Inflammatory macrophage (primary cell): ENCODE data around the gene ZNF302.
"Not testable (repeated sequence)": the region's sequence is repeated elsewhere in the genome, so short reads cannot be mapped to it uniquely, and the experiment has no call there.

Experiments
- DNase-seq, 2 donors: peaks; one replicate each; pipeline ENCODE4 v3.0.0-alpha.2; 2020 to 2022
- total RNA-seq, 18 experiments: gene quantifications; one replicate each; lab custom pipeline; 2026; ENCODE audit warnings: mixed read lengths in 6 of 18, inconsistent platforms in 2 of 18; lab: John Stamatoyannopoulos, UW

ZNF302 gene
- total RNA-seq = 6.5 to 30.1 (median 15.3) reads per million in 18 experiments

DNA sequence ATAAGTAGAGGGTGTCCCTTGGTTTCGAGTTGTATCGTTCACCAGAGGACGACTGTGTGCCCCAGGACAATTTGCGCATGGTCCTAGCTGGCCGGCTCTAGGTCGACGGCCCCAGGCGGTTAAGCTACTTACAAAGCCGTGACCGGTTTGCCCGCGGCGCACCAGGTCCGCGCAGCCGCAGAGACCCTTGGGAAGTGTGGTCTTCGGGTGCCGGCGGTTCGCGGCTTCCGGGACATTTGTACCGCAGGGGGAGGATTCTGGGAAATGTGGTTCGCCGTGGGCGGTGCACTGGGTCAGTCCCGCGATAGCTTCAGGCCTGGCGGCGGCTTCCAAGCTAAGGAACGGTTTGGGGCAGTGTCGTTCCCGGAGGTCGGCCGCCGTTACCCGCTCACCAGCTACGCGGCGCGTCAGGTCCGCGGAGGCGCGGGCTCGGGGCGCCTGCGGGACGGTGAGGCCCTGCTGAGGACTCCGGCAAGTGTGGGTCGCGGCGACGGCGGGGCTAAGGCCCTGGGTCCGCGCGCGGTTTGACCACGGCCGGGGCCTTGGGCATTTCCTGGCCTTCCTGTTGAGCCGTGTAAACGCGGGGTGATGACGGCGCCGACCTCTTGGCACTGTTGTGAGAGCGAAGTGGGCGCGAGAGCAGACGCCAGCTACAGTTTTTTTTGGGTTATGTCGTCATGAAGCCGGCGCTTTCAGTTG lies at the start of gene ZNF302:
TSS of gene ZNF302 (plus strand) at position 293 of the 699 bp plus-strand sequence. CDS start 1,127 bp downstream, outside the sequence.
- peak; percentile 98 to 99 for DNase-seq

DNA sequence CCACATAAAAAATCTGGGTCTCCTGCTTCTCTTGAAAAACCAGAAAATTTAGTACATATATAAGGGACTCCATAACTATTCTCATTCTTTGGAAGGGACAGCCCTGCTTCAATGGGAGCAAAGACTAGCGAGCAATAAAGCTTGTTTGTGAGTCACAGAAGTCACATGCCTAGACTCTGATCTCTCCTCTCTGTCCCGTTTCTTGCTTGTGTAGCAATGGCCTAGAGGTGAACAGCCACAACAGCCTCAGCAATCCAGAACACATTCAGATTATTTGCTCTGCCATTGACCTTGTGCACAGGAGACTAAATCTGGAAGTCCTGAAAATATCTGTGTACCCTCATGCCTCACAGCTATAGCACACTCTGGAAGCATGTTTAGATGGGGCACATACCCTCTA lies 43.7 kb upstream of the ZNF302 start:
- DNase-seq = no peak

DNA sequence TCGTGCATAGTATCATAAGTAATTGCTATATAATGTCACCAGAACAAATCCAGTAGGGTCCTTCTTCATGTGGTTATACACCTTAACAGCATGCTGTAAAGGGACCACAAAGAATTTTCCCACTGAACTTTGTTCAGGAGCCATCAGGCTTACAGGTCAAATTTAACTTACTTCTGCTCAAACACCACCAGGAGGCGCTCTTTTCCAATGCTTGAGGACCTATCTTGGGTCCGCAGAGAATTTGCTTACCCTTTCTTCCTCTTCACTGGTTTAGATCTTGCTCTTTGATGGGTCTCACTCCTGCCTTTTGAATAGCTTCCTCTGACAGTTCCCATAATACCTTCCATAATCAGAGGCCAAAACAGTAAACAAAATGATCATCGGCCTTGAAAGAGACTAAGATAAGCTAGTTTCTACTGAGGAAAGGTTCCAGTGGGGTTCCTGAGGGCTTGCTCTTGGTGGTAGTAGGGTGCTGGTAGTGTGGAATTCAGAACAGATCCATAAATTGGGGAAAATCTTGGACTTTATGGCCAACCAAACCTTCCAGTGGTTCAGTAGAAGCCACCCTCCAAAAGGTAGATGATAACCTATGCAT lies 37.9 kb upstream of the ZNF302 start:
- peak; percentile 60 to 65 for DNase-seq

DNA sequence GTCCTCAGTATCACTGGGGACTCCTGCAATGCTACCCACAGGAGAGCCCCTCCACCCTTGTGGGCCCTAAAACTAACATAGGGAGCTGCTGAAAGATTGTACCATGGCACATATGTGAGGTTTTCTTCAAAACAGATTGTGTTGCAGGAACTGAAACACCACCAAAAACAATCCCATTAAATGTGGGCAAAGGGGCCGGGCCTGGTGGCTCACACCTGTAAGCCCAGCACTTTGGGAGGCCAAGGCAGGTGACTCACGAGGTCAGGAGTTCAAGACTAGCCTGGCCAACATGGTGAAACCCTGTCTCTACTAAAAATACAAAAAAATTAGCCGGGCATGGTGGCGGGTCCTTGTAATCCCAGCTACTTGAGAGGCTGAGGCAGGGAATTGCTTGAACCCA lies 35.2 kb upstream of the ZNF302 start:
- no peak for DNase-seq

DNA sequence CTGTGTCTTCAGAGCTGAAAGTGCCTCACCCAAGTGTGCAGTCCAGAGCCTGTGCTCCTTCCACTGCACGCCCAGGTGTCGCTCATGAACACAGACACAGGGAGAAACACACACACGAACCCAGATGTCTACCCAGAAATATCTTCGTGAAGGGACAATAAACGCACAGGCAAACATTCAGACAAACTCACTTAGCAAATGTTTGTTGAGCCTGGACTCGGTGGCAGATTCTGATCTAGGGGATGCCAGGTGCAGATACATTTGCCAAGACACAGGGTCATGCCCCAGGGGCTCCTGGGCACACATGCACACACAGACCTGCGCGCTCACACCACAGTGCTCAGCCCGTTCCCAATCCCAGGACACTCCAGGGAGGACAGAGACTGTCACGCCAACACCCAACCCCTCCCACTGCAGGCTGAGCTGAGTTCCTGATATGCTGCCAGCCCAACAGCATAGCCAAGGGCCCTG lies 32.5 kb upstream of the ZNF302 start:
- no peak for DNase-seq

DNA sequence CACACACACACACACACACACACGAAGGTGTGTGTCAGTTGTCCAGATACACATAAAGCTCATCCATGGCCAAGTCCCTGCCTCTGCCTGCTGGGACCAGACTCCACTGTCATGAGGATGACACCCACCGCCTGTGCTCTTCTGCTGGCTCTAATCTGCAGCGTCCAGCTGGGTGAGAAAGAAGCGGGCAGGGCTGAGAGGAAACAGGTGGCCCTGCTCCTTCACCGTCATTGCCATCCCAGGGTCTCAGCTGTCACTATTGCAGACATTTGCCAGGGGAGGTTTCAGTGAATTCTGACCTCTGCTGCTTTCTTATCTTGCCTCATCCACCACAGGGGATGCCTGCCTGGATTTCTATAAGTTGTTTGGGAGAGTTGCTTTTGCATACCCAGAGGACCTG lies 31.9 kb upstream of the ZNF302 start:
- DNase-seq = no peak

DNA sequence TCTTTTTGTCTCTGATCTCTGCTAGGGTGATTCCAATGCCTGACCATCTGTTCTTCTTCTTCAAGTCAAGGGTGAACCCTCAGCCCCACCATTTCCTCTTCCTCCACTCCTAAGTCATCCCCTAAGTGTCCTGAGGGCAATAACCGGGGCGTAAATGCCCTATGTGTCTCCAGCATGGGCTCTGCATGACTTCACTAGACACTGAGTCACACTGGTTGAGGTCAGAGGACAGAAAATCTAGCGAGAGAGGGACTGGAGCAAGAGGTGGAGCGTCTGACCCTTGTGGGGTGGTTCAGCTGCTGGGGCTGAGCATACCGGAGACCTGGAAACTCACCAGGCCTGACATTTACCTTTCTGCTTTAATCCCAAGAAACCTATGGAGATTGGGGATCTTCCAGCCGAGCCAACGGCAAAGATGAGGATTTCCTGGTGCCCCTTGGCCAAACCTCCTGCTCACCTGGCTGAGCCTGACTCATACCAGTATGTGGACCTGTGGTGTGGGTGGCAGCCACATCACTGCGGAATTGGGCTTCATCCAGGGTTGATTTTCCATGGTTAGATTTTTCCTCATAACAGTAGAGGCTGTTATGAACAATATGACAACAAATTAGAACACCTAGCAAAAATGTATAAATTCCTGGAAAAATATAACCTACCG lies 27.5 kb upstream of the ZNF302 start:
- no peak for DNase-seq

DNA sequence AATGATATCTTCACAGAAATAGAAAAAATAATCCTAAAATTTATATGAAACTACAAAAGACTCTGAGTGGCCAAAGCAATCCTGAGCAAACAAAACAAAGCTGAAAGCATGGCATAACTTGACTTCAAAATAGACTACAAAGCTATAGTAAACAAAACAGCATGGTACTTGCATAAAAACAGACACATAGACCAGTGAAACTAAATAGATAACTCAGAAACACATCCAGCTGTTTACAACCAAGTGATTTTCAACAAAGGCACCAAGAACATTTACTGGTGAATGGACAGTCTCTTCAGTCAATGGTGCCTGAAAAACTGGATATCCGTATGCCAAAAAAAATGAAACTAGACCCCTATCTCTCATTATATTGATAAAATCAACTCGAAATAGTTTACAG lies 25.7 kb upstream of the ZNF302 start:
- no peak for DNase-seq

DNA sequence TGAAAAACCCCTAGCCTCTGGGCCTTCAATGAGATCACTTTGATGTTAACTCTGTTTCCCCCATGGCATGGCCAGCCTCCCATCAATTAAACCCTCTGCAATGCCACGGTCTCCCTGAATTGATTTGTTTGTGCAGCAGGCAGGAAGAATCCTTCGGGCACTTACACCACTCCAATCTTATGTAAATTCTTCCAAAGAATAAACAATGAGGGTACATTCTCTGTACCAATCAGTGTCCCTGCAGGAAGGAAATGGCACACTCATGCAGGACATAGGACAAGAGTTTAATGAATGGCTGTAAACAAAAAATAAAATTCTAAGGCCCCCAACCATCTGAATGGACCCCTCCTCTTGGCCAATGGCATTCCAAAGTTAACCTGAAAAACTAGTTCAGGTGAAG lies 22.7 kb upstream of the ZNF302 start:
- DNase-seq = no peak

DNA sequence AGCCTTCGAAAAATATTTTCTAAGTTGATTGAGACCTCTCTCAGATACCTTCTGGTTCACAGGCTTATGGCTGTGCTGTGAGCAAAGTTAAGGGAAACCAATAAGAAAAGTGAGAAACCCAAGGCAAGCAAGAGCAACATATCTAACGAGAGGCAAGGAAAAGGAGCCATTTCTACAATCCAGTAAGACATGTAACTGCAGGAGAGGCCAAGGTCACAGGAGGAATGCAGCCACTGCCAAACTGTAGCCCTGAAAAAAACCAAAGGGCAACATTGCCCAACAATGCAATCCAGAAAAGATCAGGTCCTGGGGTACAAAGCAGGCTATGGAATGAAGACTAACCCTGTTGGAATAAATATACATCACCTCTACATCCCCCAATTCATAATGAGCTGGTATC lies 21.8 kb upstream of the ZNF302 start:
- no peak for DNase-seq

DNA sequence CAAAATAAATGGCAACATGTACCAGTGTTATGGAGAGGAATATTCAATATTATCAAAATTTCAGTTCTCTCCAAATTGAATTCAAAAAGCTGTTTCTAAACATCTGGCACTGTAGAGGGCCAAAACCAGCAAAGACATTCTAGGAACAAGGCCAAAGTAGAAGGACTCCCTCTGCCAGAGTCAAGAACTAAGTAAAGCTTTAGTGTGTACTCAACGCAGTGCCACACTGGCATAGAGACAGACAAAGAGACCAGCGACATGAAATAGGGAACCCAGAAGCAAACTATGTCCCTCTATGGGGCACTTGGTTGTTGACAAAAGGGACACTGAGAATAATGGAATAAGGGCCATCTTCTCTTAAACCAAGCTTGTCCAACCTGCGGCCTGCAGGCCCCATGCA lies 16.1 kb upstream of the ZNF302 start:
- DNase-seq = no peak

DNA sequence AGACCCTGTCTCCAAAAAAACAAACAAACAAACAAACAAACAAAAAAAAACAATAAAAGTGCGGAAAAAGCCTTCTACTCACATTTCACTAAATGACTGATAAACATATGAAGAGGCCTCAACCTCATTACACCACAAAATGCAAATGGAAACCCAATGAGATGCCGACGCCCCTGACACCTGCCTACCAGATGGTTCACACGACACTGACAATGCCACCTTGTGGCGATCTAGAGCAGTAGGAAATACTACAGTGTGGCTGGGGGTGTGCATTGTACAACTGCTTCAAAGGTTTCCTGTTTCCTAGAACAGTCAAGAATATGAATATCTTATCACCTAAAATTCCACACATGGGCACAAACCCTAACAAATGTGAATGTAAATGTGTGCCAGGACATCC lies 14.6 kb upstream of the ZNF302 start:
- DNase-seq = peak in 1 of 2 donors; percentile 7

DNA sequence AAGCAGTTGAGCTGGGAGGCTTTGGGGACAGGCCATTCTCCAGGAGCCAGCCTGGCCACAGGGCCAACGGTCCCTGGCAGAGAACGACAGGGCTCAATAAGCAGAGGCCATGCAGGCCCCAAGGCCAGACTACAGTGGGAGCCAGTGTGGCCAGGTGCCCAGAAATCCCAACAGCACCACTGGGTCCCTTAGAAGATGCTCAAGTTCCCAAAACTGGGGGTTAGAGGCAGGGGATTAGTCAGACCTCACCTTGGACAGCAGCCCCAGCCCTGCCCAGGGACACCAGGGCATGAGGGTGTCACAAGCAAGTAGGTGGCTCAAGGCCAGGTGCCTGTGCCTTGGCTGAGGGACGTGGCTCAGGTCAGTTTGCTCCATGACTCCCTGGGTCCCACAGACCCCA lies 13.3 kb upstream of the ZNF302 start:
- DNase-seq = no peak

DNA sequence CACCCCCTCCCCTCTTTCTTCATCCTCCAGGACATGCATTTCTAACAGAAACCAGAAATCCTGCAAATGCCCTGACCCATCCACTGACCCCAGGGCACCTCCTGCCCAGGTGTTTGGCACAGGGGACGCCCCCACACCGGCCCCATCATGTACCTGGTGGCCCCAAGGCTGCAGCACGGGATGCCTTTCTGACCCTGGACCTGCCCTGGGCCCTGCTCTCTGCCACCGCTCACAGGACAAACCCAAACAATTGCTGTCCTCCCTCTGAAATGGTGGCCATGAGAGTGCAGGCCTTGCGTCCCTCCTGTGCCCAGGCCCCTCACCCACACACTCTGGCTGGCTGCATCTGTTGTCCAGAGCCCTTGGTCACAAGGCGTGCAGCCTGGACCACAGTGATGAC lies 12.6 kb upstream of the ZNF302 start:
- no peak for DNase-seq

DNA sequence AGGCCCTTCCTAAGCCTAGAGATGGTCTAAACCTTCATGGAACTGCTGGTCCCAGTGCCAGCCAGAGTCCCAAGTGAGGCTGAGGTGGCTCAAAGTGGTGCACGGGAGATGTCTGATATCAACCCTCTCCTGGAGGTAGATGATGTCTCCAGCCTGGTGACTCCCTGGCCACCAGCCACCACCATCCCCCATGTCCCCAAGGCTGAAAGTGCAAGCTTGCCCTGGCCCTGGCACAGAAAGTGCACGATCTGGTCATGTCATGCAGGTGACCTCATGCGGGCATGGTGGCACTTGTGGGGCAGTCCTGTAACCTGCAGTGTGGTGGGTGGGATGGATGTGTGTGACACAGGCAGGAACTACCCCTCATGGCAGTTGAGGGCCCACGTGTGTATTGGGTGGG lies 12.2 kb upstream of the ZNF302 start:
- DNase-seq = not testable (repeated sequence)

DNA sequence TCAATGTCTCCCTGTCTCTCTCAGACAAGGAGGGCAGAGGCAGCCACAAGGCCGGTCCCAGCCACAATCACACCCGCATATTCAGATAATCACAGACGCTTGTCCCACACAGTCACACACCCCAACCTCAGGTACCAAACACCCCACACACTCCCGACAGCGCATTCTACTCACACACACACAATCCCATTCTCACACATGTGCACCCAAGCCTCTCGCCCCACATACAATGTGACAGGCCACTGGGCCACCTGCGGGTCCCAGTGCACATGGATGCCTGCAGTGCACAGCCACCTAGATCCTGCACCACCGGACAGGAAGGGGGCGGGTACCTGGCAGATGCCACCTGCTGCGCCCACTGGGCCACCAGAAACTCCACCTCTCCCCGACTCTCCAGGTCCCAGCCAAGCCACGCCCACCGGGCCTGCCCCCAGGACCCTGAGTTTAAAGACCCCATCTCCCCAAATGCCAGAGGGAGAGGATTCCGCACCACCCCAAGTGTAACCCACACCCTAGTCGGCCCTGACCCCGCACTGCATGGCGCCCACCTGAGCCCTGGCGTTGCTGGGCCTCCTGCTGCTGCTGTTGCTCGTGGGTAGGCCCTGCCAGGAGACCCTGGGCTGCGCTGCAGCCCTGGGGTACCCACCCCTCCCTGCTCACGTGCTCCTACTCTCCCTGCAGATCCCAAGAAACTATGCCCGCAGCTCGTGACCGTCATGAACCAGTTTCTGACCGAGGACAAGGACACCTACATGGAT lies 11.1 kb upstream of the ZNF302 start:
- DNase-seq = no peak

DNA sequence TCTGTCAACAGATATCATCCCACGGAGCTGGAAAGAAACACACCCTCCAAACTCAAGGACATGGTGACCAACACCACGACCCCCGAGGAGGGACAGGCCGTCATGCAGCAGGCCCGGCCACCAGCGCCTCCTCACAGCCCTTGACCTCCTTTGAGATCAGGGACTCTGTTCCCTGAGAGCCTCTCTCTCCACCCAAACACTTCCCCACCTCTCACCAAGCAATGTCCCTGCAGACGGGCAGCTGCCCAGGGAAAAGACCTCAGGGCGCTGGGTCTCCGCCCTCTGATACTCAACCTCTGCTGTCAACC lies 10.6 kb upstream of the ZNF302 start:
- no peak for DNase-seq

DNA sequence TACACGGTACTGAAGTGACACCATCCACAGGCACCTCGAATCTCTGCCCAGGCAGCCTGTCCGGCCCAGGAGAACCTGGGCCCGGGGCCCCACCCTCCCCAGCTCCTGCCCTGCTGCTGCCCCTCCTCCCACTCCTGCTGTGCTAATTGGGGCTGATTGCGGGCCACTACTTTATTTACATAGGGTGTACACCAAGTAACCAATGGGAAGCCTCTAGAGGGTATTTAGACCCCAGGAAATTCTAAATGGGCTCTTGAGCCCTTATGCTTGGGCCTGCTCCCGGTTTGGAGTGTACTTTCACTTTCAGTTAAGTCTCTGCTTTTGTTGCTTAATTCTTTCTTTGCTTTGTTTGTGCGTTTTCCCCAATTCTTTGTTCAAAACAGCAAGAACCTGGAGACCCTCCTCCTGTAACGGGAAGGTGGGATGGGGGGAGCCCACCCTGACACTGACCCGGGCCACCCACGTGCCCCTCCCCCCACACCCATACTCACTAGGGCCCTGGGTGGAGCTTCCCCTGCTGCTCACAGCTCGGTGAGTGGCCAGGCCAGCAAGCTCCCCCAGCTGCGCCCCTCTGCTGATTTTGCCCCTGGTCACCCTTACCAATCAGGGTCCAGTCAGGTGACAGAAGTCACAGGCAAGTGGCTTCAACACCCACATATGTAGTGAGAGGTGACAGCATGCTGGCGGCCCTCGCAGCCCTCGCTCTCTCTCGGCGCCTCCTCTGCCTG lies 10.0 kb upstream of the ZNF302 start:
- no peak for DNase-seq

DNA sequence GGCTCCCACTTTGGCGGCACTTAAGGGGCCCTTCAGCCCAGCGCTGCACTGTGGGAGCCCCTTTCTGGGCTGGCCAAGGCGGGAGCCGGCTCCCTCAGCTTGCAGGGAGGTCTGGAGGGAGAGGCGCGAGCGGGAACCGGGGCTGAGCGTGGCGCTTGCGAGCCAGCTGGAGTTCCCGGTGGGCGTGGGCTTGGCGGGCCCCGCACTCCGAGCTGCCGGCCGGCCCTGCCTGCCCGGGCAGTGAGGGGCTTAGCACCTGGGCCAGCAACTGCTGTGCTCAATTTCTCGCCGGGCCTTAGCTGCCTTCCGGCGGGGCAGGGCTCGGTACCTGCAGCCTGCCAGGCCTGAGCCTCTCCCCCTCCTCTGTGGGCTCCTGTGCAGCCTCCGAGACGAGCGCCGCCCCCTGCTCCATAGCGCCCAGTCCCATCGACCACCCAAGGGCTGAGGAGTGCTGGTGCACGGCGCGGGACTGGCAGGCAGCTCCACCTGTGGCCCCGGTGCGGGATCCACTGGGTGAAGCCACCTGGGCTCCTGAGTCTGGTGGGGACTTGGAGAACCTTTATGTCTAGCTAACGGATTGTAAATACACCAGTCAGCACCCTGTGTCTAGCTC lies 9.3 kb upstream of the ZNF302 start:
- not testable (repeated sequence) for DNase-seq

DNA sequence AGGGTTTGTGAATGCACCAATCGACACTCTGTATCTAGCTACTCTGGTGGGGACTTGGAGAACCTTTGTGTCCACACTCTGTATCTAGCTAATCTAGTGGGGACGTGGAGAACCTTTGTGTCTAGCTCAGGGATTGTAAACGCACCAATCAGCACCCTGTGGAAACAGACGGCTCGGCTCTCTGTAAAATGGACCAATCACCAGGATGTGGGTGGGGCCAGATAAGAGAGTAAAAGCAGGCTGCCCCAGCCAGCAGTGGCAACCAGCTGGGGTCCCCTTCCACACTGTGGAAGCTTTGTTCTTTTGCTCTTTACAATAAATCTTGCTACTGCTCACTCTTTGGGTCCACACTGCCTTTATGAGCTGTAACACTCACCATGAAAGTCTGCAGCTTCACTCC lies 8.8 kb upstream of the ZNF302 start:
- DNase-seq = not testable (repeated sequence)

DNA sequence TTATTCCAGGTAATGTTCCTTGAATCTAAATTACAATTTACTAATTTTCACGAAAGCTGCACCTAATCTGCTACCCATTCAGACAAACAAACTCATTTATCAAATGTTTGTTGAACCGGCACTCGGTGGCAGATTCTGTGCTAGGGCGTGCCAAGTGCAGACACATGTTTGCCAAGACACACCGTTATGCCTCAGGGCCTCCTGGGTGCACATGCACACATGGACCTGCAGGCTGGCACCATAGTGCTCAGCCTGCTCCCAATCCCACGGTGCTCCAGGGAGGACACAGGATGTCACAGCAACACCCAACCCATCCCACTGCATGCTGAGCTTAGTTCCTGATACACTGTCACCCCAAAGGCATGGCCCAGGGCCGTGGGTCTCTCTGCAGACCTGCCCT lies 8.2 kb upstream of the ZNF302 start:
- DNase-seq = no peak

DNA sequence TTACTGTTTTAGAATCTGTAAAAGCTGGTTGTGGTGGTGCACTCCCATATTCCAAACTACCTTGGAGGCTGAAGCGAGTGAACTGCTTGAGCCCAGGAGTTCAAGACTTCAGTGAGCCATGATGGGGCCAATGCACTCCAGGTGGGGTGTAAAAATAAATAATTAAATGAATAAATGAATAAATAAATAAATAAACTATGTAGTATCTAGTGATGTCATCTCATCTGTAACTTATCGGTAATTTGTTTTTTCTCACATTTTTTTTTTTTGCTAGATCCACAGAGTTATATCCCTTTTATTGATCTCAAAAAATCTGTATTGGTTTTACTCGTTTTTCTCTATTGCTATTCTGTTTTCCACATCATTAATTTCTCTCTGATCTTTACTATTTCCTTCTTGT lies 5.5 kb upstream of the ZNF302 start:
- DNase-seq = no peak
